HG03354 (cell line): Measurements from ENCODE around the gene UBE3D.
A peak's percentile ranks its signal among the peaks of the same experiment; 100 is the strongest.

ENCODE experiments used
- ATAC-seq: cut with Tn5 transposase; IDR thresholded peaks from one replicate; pipeline ENCODE4 v1.9.1; 2021; ENCODE audit warnings: mild to moderate bottlenecking; ENCODE audit not compliant: unreplicated experiment, poor library complexity, severe bottlenecking

UBE3D gene

DNA sequence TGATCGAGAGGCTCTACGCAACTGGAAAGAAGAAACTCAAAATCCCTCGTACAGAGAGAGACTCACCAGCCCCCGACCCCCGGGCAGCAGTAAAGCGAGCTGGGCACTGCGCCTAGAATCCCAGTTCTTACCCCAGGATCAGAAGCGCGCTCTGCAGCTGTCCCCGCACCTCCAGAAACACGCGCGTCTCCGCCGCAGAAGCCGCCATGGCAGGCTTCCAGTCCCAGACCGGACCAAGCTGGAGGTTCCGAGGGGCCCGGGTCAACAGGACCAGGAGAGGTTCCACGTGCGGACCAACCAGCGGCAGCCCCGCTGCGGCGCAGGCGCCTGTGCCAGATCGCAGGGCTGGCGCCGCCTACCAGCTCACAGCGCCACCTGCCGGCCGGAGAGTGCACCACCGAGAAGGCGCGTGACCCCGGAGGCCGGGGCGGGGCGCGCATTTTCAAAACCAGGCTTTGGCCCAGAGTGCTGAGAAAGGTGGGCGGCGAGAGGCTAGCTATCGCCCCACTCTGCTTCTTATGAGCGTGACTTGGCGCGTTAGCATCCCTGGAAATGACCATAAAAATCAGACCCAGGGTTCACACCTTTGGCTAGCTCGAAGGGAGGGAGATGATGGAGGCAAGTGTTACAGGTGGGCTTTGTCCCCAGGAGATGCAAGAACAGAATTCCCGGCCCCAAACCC is at the start of gene UBE3D:
UBE3D (minus strand) TSS at position 331 of the 682 bp plus-strand sequence; CDS start at position 208, 123 bp downstream.
- peak; percentile 69 for ATAC-seq

DNA sequence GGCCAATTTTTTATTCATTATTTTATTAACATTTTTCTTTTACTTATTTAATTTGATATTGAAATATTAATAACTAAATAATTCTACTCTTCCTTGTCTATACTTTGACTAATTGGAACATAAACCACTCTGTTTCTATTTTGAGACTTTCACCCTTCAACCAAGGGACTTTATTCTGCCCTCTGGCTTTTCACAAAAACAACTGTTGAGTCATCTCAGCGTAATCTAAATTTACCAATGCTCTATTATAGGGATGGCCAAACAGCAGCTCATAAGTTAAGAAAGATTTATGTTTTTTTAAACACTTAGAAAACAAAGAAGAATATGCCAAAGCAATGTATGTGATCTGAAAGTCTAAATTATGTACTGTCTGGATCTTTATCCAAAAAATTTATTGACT is 48.5 kb upstream of the UBE3D start:
- no peak for ATAC-seq

DNA sequence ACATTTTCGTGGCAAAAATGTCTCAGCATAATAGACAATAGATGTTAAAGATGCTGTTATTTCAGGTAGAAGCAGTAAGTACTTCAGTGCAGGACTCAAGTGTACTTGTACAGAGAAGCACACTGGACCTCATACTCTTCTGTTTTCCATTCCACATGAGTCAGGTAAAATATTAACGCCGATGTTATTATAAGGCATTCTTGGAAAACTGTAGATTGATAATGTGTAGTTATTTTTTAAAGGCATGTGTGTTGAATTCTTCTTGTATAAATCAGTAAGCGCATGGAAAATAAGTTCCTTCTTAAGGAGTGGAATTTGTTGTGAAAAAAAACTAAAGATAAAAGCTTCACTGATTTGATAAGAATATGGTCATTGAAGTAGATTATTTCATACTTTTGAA is 47.6 kb upstream of the UBE3D start:
- no peak for ATAC-seq

GRCh38 chr6:83108378-83108777 is 42.7 kb upstream of the UBE3D start:
- ATAC-seq: no peak

- no peak for ATAC-seq
These were observed 32.9 kb upstream of the UBE3D start for GRCh38 chr6:83098589-83098988.

DNA sequence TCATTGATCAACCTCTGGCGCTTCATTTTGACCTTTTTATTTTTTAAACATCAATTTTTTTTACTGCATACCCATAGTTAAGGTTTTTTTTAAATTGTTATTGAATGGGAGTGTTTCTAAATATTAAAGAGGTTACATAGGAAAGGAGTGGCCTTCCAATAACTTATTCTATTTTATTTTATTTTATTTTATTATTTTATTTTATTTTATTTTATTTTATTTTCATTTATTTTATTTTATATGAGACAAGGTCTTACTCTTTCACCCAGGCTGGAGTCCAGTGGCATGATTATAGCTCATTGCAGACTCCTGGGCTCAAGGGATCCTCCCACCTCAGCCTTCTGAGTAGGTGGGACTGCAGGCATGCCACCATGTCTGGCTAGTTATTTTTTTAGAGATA is 32.0 kb upstream of the UBE3D start:
- ATAC-seq: no peak

- no peak for ATAC-seq
These were observed 31.6 kb upstream of the UBE3D start for GRCh38 chr6:83097204-83097603.

DNA sequence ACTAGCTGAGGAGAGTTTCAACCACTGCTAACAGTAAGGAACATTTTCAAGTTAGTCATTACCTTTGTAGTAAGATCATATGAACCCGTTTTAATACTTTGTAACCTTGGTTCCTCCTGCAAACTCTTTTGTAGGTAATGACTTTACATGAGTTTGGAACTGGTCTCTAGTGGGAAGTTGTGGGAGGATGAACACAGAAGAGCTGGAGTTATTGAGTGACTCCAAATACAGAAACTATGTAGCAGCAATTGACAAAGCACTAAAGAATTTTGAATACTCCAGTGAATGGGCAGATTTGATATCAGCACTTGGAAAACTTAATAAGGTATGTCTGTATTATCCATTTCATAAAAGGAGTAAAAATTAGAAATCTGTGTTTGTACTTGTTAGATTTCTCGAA is 31.1 kb upstream of the UBE3D start:
- no peak for ATAC-seq

GRCh38 chr6:83092756-83093399 is 27.2 kb upstream of the UBE3D start:
- no peak for ATAC-seq

DNA sequence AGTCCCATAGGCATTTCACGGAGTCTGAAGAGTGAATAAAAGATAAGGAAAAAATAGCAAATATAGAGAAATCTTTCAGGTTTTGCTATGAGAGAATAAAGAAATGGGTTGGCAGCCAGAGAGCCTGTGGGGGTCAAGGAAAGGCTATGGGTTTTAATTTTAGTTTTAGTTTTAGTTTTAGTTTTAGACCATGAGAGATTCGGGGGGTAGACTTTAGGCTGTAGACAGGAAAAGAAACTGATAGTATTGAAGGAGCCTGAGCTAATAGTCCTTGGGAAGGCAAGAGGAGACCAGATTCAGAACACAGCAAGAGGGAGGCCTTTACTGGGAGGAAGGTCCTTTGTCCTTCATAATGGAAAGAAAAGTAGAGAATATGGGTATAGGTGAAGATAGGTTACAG is 21.1 kb upstream of the UBE3D start:
- ATAC-seq: peak; percentile 99

DNA sequence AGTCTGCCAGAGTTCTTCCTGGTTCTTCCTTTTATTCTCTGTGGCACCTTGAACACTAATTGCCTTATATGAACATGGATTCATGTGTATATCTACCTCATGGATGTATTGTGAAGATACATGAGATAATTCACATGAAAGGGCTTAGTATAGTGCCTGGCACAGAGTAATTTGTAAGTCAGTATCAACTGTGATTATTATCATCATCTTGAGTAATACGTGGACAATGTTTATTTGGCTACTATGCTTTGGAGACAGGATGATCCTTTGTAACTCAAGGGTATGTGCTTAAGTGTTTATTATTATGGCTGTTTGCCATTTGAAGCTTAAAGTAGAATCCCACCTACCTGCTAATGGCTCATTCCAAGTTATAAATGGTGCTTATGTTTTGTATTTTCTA is 17.8 kb upstream of the UBE3D start:
- ATAC-seq: no peak

DNA sequence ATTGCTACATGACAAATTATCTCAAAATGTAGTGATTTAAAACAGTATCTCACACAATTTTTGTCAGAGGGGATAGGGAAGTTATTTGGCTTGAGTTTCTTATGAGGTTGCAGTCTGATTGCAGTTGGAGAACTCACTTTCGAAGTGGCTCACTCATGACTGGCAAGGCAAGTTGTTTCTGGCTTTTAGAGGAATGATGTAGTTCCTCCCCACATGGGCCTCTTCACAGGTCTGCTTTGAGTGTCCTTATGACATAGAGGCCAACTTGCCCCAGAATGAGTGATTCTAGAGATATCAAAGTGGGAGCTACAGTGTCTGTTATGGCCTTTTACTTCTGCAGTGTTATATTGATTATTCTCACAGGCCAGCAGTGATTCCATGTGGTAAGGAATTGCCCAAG is 8.0 kb upstream of the UBE3D start:
- ATAC-seq: no peak

DNA sequence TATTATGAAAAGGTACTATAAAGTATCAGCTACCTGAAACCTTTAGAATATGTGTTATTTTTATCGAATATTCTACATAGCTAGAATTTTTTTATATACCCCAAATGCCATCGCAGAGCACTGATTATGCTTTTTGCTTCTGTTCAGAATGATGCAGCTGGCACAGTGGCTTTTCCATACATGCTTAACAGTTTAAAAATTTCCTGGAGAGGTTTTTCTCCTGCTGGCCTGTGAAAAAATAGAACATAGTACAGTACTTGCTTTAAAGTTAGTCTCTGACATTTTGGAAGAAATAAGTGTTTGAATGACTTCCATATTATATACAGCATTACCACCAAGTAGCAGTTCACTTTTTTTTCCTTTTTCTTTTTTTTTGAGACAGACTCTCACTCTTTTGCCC is 7.1 kb upstream of the UBE3D start:
- ATAC-seq: no peak

DNA sequence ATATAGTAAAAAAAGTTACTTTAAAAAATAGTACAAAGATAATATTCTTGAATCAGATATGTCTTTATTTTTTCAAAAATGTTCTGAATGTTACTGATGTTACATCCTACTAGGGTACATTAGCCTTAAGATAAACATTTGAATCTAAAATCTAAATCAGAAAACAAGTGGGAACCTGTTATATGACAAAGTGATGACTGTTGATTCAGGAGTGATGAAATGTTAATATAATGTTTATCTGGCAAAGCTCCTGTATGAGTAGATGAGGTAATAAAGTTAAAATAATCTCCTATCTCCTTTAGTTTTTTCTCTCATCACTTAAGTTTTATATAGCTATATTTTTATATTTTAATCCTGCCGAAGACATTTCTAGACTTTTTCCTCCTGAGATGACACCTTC is 6.1 kb upstream of the UBE3D start:
- ATAC-seq: no peak

GRCh38 chr6:83071023-83071422 is 5.4 kb upstream of the UBE3D start:
- ATAC-seq: peak; percentile 58

- ATAC-seq: no peak
These were observed 4.0 kb upstream of the UBE3D start for GRCh38 chr6:83069633-83070032.

GRCh38 chr6:83068616-83069015 is 3.0 kb upstream of the UBE3D start:
- ATAC-seq: no peak

GRCh38 chr6:83067448-83068439 is 2.1 kb upstream of the UBE3D start, which contains the start of gene DOP1A:
DOP1A (plus strand) TSS chr6:83067671; CDS start chr6:83096978, 29,307 bp downstream.
- ATAC-seq: peak; percentile 86

DNA sequence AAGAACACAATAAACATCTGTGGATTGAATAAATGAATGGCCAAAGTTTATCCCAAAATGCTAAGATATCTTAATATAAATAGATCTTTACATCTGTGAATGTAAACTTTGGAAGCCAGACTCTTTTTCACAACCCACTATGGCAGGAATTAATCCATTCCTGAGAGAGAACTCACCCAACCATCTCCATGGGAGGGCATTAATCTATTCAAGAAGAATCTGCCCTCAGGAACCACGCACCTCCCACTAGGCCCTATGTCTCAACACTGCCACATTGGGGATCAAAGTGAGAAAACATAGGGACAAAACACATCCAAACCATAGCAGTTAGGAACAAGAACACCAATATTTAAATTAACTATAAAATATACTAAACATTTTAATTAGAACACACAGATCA is 3.4 kb downstream of the UBE3D start:
- ATAC-seq: no peak

- no peak for ATAC-seq
These were observed 4.5 kb downstream of the UBE3D start for GRCh38 chr6:83061190-83061589.
